Measurements from ENCODE around the gene TELO2. TPM values are rescaled to one million over a fixed set of nuclear protein-coding genes. Genes with fewer than 3 reads are reported as not detected.

TELO2 gene
- polyA plus RNA-seq (2011; rRNA removed) = 9.2 and 10.6 TPM in 2 replicates
- polyA plus RNA-seq (2012; cell fraction: cytosol; rRNA removed) = 37.8 and 42.8 TPM in 2 replicates
- 337 and 377 TPM in 2 replicates for polyA plus RNA-seq (2012; cell fraction: nucleus; rRNA removed)
- polyA plus RNA-seq (2017; fragmentation: RNase III; extraction: RNeasy Plus Mini Kit Qiagen cat#74134 plus additional on column Dnase treatment) = 30.4 to 35.0 TPM (median 34.8 TPM) in 3 replicates
- polyA minus RNA-seq (2011; rRNA and poly(A)+ RNA removed) = 4.6 and 6.8 TPM in 2 replicates

DNA sequence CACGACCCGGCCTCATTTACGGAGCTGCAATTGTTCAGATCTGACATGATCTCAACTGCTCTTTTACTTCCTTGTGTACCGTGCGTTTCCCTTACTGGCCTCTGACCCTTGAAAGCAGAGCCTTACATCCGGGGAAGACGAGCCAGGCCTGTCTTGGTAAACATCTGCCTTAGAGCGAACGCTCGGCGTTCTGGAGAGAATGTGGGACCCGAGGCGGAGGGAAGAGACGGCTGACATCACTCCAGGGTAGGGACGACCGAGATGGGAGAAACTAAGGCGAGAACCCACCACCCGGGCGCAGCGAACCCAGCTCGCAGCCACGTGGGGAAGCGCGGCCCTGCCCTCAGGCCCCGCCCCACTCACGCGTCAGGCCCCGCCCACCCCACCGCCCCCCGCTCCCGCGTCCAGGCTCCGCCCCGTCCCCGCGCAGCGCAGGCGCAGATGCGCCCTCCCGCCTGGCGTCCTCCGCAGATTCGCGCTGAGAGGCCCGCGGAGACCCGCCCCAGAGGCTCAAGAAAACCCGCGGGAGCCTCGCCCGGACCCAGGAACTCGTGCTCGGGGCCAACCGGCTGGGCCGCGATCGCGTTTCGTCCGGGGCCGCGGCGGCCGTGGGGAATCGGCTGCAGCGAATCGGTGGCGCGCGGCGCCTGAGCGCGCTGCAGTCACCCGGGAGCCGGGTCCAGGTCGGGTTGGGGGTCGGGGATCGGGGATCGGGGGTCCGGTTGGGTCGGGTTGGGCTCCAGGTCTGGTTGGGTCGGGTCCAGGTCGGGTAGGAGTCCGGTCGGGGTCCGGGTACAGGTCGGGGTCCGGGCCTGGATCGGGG, at the start of gene TELO2:
TELO2 (plus strand) TSS at position 438 of the 823 bp plus-strand sequence. CDS start 922 bp downstream, outside the sequence.
- Histone ChIP-seq H3K4me2 (peak within 1 kb of the TSS; percentile 91), H3K4me3 (peak within 1 kb of the TSS; percentile 84), H3K4me1 (peaks cover 15% of the 10 kb centered on the region), H3K27ac (peak within 1 kb of the TSS; percentile 92 to 99), H3K9me3 (no peaks in the 10 kb centered on the region)
- ATAC-seq (peak; percentile 77 to 78), DNase-seq (ENCODE audit: low read depth in 1 of 2, low spot score in 1 of 2) (peak; percentile 76 to 87), FAIRE-seq (no peak)
- ChIA-PET CTCF (interaction anchor here (0.6 to 1.4 kb wide), 3 partner anchors 17 to 101 kb away, joined by 3 read pairs; no protein-coding TSS in a partner anchor), POLR2A (interaction anchor here (0.6 to 1.5 kb wide), 5 partner anchors 16 to 213 kb away, joined by 3 to 5 read pairs (median 3); partner anchors contain the start of genes MAPK8IP3 and UQCC4)
- WGBS (ENCODE audit: missing lambda C conversion rate) = 8% methylated on average over 24 of the region's 89 CpGs
- TF ChIP-seq RARB (CRISPR knock-in tag; IDR thresholded peaks at IDR 0.05) (no peak), ZSCAN20 (CRISPR knock-in tag; IDR thresholded peaks at IDR 0.05) (no peak), NR3C1 (IDR thresholded peaks at IDR 0.05) (no peak), CHD4 (IDR thresholded peaks at IDR 0.05; ENCODE audit: borderline replicate concordance) (no peak), HOXA7 (CRISPR knock-in tag; IDR thresholded peaks at IDR 0.05) (peak; percentile 61; the same call in 1 of the 2 replicates), REST (IDR thresholded peaks at IDR 0.05) (no peak), POLR2A (IDR thresholded peaks at IDR 0.05; ENCODE audit: low read length) (peak; percentile 38), TP53 (CRISPR knock-in tag; IDR thresholded peaks at IDR 0.05) (peak; percentile 94), SMC3 (IDR thresholded peaks at IDR 0.05) (no peak), RAD21 (conservative IDR thresholded peaks at IDR 0.05 in 1 of 2, IDR thresholded peaks at IDR 0.05 in 1 of 2) (no peak), CBX2 (IDR thresholded peaks at IDR 0.05; ENCODE audit: borderline replicate concordance, low read depth) (no peak), CHD2 (IDR thresholded peaks at IDR 0.05; ENCODE audit: low read length, partially characterized antibody) (no peak), EHMT2 (IDR thresholded peaks at IDR 0.05; ENCODE audit: low read depth) (no peak), ATOH8 (CRISPR knock-in tag; IDR thresholded peaks at IDR 0.05; ENCODE audit: low read depth) (peak; percentile 55; the same call in 1 of the 2 replicates), FOXS1 (CRISPR knock-in tag; IDR thresholded peaks at IDR 0.05) (no peak; the same call in 1 of the 2 replicates), EHF (CRISPR knock-in tag; IDR thresholded peaks at IDR 0.05) (no peak), USF2 (IDR thresholded peaks at IDR 0.05) (peak; percentile 49), KDM5A (IDR thresholded peaks at IDR 0.05) (no peak), HDAC2 (IDR thresholded peaks at IDR 0.05) (no peak), PHF8 (IDR thresholded peaks at IDR 0.05; ENCODE audit: borderline replicate concordance, low read depth) (peak; percentile 50), SREBF2 (IDR thresholded peaks at IDR 0.05) (no peak), MAZ (IDR thresholded peaks at IDR 0.05; ENCODE audit: borderline replicate concordance, low read depth, low read length) (no peak), HOXB13 (CRISPR knock-in tag; IDR thresholded peaks at IDR 0.05; ENCODE audit: low read depth) (peak; percentile 75; the same call in 1 of the 2 replicates), BHLHE40 (IDR thresholded peaks at IDR 0.05; ENCODE audit: low read depth, low read length) (no peak), HOXB5 (CRISPR knock-in tag; IDR thresholded peaks at IDR 0.05) (no peak), HMGXB4 (CRISPR knock-in tag; IDR thresholded peaks at IDR 0.05; ENCODE audit: borderline replicate concordance) (no peak)
- TF ChIP-seq, protein P1, sequence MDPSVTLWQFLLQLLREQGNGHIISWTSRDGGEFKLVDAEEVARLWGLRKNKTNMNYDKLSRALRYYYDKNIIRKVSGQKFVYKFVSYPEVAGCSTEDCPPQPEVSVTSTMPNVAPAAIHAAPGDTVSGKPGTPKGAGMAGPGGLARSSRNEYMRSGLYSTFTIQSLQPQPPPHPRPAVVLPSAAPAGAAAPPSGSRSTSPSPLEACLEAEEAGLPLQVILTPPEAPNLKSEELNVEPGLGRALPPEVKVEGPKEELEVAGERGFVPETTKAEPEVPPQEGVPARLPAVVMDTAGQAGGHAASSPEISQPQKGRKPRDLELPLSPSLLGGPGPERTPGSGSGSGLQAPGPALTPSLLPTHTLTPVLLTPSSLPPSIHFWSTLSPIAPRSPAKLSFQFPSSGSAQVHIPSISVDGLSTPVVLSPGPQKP (IDR thresholded peaks at IDR 0.05; ENCODE audit: low read depth, low read length) = no peak
- TF ChIP-seq, protein P2, sequence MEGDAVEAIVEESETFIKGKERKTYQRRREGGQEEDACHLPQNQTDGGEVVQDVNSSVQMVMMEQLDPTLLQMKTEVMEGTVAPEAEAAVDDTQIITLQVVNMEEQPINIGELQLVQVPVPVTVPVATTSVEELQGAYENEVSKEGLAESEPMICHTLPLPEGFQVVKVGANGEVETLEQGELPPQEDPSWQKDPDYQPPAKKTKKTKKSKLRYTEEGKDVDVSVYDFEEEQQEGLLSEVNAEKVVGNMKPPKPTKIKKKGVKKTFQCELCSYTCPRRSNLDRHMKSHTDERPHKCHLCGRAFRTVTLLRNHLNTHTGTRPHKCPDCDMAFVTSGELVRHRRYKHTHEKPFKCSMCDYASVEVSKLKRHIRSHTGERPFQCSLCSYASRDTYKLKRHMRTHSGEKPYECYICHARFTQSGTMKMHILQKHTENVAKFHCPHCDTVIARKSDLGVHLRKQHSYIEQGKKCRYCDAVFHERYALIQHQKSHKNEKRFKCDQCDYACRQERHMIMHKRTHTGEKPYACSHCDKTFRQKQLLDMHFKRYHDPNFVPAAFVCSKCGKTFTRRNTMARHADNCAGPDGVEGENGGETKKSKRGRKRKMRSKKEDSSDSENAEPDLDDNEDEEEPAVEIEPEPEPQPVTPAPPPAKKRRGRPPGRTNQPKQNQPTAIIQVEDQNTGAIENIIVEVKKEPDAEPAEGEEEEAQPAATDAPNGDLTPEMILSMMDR (IDR thresholded peaks at IDR 0.05) = no peak

Data from A549 (cell line).